Measurements from ENCODE around the gene TTL. TPM values are rescaled to one million over a fixed set of nuclear protein-coding genes. Genes with fewer than 3 reads are reported as not detected.

TTL gene
- total and polyA plus RNA-seq, 7 donors: 3.6 to 29.6 (median 16.5) TPM

DNA sequence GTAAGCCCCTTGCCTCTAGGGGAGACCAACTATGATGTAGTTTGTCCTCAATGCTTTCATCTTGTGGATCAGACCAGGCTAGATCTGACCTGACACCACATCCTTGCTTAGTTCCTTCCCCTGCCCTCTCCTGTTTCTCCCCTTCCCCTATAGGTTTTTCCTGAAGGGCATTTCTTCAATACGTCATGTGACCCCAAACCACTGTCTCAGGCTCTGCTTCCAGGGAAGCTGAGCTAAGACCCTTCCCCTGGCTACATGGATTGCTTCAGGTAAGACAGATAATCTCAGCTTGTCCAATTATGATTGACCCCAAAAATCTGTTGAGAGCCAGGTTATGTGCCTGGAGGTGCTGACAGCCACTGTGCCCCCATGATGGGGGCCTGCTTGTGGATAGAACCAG is 22.6 kb upstream of the TTL start:
- no peaks in the 10 kb centered on the region for H3K9me3 ChIP-seq
- intact Hi-C loops (cut with DNase I): no loop called here
- WGBS, 2 donors: 85 to 93% methylated on average over 1 of the region's 1 CpG

DNA sequence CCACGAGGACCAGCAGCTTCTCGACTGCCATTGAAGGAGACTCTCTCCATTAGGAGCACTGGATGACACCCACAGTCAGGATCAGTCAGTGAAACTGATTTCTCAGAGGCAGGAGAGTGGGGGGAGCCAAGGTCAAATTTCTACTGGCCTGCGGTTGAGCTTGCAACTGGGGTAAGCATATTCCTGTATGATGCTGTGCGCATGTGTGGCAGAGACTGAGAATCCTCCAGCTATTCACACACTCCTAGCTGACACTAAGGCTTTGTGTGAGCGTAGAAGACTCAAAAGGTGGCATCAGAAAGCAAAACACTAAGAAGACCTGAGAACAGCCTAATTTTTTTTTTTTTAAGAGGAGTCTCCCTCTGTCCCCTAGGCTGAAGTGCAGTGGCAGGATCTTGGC is 19.8 kb upstream of the TTL start:
- intact Hi-C loops (cut with DNase I): no loop called here
- Histone ChIP-seq H3K4me3 (no peak overlapping the region), H3K27ac (no peak overlapping the region), H3K9me3 (no peaks in the 10 kb centered on the region), H3K4me1 (no peaks in the 10 kb centered on the region), H3K36me3 (no peaks in the 10 kb centered on the region), H3K27me3 (no peaks in the 10 kb centered on the region)
- no peak for DNase-seq
- TF ChIP-seq, protein P1, sequence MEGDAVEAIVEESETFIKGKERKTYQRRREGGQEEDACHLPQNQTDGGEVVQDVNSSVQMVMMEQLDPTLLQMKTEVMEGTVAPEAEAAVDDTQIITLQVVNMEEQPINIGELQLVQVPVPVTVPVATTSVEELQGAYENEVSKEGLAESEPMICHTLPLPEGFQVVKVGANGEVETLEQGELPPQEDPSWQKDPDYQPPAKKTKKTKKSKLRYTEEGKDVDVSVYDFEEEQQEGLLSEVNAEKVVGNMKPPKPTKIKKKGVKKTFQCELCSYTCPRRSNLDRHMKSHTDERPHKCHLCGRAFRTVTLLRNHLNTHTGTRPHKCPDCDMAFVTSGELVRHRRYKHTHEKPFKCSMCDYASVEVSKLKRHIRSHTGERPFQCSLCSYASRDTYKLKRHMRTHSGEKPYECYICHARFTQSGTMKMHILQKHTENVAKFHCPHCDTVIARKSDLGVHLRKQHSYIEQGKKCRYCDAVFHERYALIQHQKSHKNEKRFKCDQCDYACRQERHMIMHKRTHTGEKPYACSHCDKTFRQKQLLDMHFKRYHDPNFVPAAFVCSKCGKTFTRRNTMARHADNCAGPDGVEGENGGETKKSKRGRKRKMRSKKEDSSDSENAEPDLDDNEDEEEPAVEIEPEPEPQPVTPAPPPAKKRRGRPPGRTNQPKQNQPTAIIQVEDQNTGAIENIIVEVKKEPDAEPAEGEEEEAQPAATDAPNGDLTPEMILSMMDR (IDR thresholded peaks at IDR 0.05): no peak
- TF ChIP-seq EP300 (IDR thresholded peaks at IDR 0.05) (no peak), POLR2AphosphoS5 (IDR thresholded peaks at IDR 0.05) (no peak), POLR2A (IDR thresholded peaks at IDR 0.05) (no peak)
- WGBS, 2 donors: 76 to 80% methylated on average over 5 of the region's 5 CpGs

More for the DNA sequence above, 22.6 kb upstream of the TTL start:
- H3K27me3 ChIP-seq: no peaks in the 10 kb centered on the region
- H3K27ac ChIP-seq: no peak overlapping the region
- no peak overlapping the region for H3K4me3 ChIP-seq
- TF ChIP-seq POLR2A (IDR thresholded peaks at IDR 0.05) (no peak), POLR2AphosphoS5 (IDR thresholded peaks at IDR 0.05) (no peak)
- TF ChIP-seq, protein P1 (IDR thresholded peaks at IDR 0.05): no peak
- no peaks in the 10 kb centered on the region for H3K36me3 ChIP-seq
- no peak for DNase-seq
- H3K4me1 ChIP-seq: no peaks in the 10 kb centered on the region

DNA sequence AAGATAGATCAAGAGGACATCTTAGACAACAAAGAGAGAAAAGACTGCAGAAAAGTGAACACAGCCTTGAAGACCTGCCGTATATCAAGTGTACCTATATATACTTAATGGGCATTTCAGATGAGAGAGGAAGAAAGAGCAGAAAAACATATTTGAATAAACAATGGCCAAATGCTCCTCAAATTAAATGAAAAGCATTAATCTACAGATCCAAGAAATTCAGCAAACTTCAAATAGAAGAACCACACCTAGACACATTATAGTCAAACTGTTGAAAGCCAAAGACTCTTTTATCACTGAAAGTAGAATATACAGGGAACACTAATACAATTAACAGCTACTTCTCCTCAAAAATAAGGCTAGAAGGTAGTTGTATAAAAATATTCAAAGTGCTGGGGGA is 18.7 kb upstream of the TTL start:
- H3K27me3 ChIP-seq: no peaks in the 10 kb centered on the region
- no peak for DNase-seq
- no peaks in the 10 kb centered on the region for H3K4me1 ChIP-seq
- TF ChIP-seq EP300 (IDR thresholded peaks at IDR 0.05) (no peak), POLR2AphosphoS5 (IDR thresholded peaks at IDR 0.05) (no peak), POLR2A (IDR thresholded peaks at IDR 0.05) (no peak)
- TF ChIP-seq, protein P1 (IDR thresholded peaks at IDR 0.05): no peak
- H3K36me3 ChIP-seq: no peaks in the 10 kb centered on the region
- H3K4me3 ChIP-seq: no peak overlapping the region
- whole genome bisulfite sequencing, 2 donors: 92 to 94% methylated on average over 1 of the region's 1 CpG
- no peak overlapping the region for H3K27ac ChIP-seq
- H3K9me3 ChIP-seq: no peaks in the 10 kb centered on the region
- intact Hi-C loops (cut with DNase I): no loop called here

DNA sequence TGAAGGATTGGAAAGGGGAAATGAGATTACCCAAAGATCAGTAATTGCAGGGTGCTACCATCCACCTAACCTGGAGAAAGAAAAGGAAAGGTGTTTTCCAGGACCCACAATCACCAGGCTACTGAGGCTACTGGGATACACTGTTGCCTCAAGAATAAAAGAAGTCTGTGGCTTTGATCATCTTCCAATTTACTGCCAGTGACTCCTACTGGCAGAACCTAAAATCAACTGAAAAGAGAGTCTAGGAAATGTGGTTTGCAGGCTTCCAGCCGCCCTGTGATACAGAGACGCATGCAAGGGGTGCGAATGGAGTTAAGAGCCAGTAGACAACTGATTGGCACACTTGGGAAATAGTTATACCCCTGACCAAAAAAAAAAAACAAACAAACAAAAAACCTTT is 16.6 kb upstream of the TTL start:
- Histone ChIP-seq H3K36me3 (no peaks in the 10 kb centered on the region), H3K4me3 (no peak overlapping the region), H3K27me3 (no peaks in the 10 kb centered on the region), H3K4me1 (no peaks in the 10 kb centered on the region), H3K9me3 (no peaks in the 10 kb centered on the region), H3K27ac (no peak overlapping the region)
- intact Hi-C loops (cut with DNase I): no loop called here
- 74% methylated on average over 3 of the region's 3 CpGs for WGBS, 2 donors
- DNase-seq: no peak
- TF ChIP-seq POLR2A (IDR thresholded peaks at IDR 0.05) (no peak), EP300 (IDR thresholded peaks at IDR 0.05) (no peak), POLR2AphosphoS5 (IDR thresholded peaks at IDR 0.05) (no peak)
- TF ChIP-seq, protein P1 (IDR thresholded peaks at IDR 0.05): no peak

DNA sequence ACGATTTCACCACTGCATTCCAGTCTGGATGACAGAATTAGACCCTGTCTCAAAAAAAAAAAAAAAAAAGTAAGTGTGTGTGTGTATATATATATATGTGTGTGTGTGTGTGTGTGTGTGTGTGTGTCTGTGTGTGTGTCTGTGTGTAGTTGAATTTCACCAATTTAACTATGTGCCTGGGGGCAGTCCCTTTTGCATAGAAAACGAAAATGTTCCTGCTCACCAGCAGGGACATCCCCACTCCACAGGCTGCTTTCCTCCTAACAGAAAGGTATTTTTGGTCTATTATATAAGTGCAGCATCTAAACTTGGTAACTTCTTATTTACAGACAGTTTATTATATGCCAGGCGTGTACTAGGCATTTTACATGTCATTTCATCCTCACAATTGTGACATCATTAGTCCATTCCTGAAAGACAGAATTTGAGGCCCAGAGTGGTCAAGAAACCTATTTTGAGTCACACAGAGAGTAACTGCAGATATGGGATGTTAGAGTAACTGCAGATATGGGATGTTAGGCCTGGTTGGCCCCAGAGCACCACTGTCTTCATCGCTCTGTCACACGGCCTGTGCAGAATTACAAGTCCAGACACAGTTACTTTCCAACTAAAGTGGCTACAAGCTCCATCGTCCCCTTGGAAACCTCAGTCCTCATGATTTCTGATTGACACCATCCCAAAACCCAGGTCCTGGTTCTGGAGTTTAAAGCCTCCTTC is 9.3 kb upstream of the TTL start:
- Histone ChIP-seq H3K4me1 (no peaks in the 10 kb centered on the region), H3K36me3 (no peaks in the 10 kb centered on the region), H3K4me3 (no peak overlapping the region), H3K9me3 (no peaks in the 10 kb centered on the region), H3K27me3 (no peaks in the 10 kb centered on the region), H3K27ac (no peak overlapping the region)
- 85 to 87% methylated on average over 6 of the region's 6 CpGs for whole genome bisulfite sequencing, 2 donors
- TF ChIP-seq, protein P1 (IDR thresholded peaks at IDR 0.05): no peak
- no peak for TF ChIP-seq POLR2AphosphoS5 (IDR thresholded peaks at IDR 0.05)
- no peak for TF ChIP-seq POLR2A (IDR thresholded peaks at IDR 0.05)
- no peak for TF ChIP-seq EP300 (IDR thresholded peaks at IDR 0.05)
- intact Hi-C loops (cut with DNase I): no loop called here
- DNase-seq: no peak

Measured in sigmoid colon (tissue), 7 donors.